GM21619 (cell line): ENCODE data around the gene RAB3B.
"Not testable (repeated sequence)": the region's sequence is repeated elsewhere in the genome, so short reads cannot be mapped to it uniquely, and the experiment has no call there.

Experiments used
- ATAC-seq: cut with Tn5 transposase; IDR thresholded peaks from one replicate; pipeline ENCODE4 v1.9.1; 2021; ENCODE audit not compliant: unreplicated experiment

The RAB3B gene

GRCh38 chr1:51989582-51990477 lies 670 bp downstream of the RAB3B start:
- no peak for ATAC-seq

- ATAC-seq: no peak
Observed at GRCh38 chr1:51988254-51988653, 2.2 kb downstream of the RAB3B start.

GRCh38 chr1:51986718-51987117 lies 3.8 kb downstream of the RAB3B start:
- ATAC-seq: no peak

GRCh38 chr1:51982161-51982560 lies 8.3 kb downstream of the RAB3B start:
- no peak for ATAC-seq

- ATAC-seq: no peak
Observed at GRCh38 chr1:51981555-51981954, 8.9 kb downstream of the RAB3B start.

GRCh38 chr1:51978099-51978498 lies 12.4 kb downstream of the RAB3B start:
- no peak for ATAC-seq

GRCh38 chr1:51976846-51977602 lies 13.5 kb downstream of the RAB3B start:
- no peak for ATAC-seq

GRCh38 chr1:51973587-51974474 lies 16.7 kb downstream of the RAB3B start:
- no peak for ATAC-seq

- ATAC-seq: no peak
Observed at GRCh38 chr1:51969038-51969705, 21.3 kb downstream of the RAB3B start.

- ATAC-seq: no peak
Observed at GRCh38 chr1:51968632-51969031, 21.9 kb downstream of the RAB3B start.

- not testable (repeated sequence) for ATAC-seq
Observed at GRCh38 chr1:51967213-51967791, 23.2 kb downstream of the RAB3B start.

GRCh38 chr1:51966559-51966958 lies 23.9 kb downstream of the RAB3B start:
- ATAC-seq: no peak

GRCh38 chr1:51964309-51964696 lies 26.2 kb downstream of the RAB3B start:
- no peak for ATAC-seq

- no peak for ATAC-seq
Observed at GRCh38 chr1:51963592-51964308, 26.8 kb downstream of the RAB3B start.

GRCh38 chr1:51962486-51963356 lies 27.8 kb downstream of the RAB3B start:
- no peak for ATAC-seq

- ATAC-seq: no peak
Observed at GRCh38 chr1:51961954-51962353, 28.5 kb downstream of the RAB3B start.

GRCh38 chr1:51961231-51961630 lies 29.3 kb downstream of the RAB3B start:
- ATAC-seq: no peak

GRCh38 chr1:51960262-51960661 lies 30.2 kb downstream of the RAB3B start:
- no peak for ATAC-seq

GRCh38 chr1:51958824-51959223 lies 31.7 kb downstream of the RAB3B start:
- no peak for ATAC-seq
